ENCODE measurements around the gene PIF1.

- no peak for TF ChIP-seq CTCF (optimal IDR thresholded peaks at IDR 0.05 in 1 of 3, IDR thresholded peaks at IDR 0.05 in 1 of 3, conservative IDR thresholded peaks at IDR 0.05 in 1 of 3; ENCODE audit: extremely low read depth in 1 of 3, insufficient read depth in 2 of 3, low read length in 3 of 3)
- TF ChIP-seq EZH2 (IDR thresholded peaks at IDR 0.05; ENCODE audit: low read length): no peak
These were observed 20.8 kb downstream of the PIF1 start for GRCh38 chr15:64804619-64805018.
